ENCODE results near the gene MOK.
"Not testable (repeated sequence)": the region's sequence is repeated elsewhere in the genome, so short reads cannot be mapped to it uniquely, and the experiment has no call there.

The MOK gene

DNA sequence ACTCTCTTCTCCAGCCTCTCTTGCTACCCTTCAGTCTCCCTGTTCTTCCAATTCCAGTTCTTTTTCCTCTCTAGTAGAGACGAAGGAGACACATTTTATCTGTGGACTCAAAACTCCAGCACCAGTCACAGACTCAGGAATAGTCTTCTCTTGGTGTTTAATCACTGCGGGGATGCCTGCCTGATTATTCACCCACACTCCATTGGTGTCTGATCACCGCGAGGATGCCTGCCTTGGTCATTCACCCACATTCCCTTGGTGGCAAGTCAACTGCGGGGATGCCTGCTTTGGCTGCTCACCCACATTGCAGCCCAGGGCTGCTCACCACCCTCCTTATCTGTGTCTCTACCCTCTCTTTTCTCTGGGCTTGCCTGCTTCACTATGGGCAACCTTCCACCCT lies 64.5 kb downstream of the MOK start:
- not testable (repeated sequence) for DNase-seq

DNA sequence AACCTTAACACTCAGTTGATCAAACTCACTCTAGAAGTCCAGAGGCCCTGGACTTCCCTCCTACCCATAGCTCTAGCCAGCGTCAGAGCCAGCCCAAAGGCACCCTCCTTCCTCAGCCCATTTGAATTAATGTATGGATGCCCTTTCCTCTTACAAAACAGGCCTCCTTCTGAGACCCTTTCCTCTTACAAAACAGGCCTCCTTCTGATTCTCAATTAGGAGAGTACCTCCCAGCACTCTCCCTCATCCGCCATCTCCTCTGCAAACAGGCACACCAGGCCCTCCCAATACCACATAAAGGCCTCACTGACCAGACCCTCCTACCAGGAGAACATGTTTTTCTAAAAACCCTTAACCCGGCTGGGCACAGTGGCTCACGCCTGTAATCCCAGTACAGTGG lies 65.7 kb downstream of the MOK start:
- DNase-seq: no peak

DNA sequence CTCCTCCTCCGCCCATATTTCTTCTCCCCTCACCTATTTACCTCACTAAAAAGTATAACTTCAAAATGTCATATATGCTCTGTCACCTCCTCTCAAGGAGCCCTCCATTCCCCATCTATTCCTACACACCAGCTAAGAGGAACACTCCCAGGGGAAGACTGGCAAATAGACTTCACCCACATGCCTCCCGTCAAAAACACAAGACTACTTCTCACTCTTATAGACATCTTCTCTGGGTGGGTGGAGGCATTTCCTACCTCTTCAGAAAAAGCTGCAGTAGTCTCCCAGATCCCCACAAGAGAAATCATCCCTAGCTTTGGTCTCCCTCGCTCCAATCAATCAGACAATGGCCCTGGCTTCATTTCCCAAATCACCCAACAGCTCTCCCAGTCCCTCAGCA lies 66.2 kb downstream of the MOK start:
- DNase-seq: no peak

DNA sequence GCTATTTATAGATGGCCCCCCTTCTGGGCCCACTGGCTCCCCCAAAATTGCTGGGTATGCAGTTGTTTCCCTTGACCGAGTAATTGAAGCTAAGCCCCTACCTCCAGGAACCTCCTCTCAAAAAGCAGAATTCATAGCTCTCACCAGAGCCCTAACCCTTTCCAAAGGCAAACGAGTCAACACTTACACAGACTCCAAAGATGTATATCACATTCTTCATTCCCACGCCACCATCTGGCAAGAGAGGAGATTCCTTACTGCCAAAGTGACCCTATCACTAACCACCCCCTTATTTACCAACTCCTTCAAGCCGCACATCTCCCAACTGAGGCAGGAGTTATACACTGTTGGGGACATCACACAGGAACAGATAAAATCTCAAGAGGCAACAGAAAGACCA lies 66.8 kb downstream of the MOK start:
- DNase-seq: no peak

DNA sequence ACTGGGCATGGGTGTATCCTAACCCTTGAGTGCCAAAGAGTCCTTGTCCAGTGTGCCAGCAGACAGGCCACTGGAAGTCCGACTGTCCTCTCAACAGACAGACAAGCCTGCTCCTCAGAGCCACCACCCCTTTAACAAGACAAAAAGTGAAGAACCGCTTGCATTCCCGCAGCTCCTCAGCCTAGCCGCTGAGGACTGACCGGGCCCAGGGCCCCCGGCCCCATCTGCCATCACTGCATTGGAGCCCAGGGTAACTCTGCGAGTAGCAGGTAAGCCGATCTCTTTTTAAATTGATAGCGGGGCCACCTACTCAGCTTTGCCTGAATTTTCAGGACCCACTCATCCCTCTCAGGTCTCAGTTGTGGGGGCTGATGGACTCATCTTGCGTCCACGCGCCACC lies 68.9 kb downstream of the MOK start:
- DNase-seq: no peak

DNA sequence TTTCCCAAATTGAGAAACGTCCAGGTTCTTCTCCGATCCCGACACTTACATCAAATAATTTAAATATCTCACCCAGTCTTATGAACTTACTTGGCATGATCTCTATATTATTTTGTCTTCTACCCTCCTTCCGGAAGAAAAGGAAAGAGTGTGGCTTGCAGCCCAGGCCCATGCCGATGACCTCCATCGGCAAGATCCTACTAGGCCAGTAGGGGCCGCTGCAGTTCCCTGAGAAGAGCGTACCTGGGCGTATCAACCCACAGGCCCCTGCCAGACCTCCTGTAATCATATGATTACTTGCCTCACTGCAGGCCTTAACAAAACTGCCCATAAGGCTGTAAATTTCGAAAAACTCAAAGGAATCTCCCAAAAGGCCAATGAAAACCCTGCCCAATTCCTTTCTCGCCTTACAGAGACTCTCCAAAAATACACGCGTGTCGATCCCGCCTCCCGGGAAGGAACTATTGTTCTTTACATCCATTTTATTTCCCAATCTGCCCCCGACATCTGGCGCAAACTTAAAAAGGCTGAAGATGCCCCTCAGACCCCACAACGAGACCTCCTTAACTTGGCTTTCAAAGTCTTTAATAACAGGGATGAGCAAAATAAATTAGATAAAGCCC lies 69.6 kb downstream of the MOK start:
- DNase-seq: peak; percentile 30 to 65

DNA sequence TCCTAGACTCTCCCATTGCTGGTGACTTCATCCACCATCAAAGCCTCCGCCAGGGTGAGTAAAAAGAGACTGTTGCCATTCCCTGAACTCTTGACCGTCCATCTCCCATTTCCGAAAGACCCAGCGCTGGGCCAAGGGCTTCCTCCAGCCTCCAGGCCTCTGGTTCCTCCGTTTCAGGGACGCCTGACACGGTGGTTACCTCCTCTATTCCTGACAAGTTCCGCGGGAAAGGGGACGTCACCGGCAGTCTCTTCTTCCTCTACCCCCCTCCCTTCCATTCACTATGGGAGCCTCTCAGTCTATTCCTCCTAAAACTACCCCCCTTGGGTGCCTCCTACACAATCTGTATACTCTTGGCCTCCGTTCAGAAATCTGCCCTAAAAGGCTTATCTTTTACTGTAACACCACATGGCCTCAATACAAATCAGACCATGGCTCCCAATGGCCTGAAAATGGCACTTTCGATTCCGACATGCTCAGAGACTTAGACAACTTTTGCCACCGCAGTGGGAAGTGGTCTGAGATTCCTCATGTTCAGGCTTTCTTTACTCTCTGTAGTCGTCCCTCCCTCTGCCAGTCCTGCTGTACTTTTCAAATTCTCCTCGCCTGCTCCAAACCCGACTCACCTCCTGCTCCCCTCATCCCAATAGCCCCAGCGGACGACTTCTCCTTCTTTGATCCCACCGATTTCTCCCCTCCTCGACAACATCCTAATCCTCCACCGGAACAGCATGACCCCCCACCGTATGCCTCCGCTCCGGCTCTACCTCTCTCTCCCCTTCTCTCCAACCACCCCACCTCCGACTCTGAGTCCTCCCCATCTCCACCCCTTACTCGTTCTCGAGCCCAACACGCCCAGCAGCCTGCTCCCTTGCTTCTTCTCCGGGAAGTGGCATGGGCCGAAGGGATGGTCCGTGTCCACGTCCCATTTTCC lies 70.4 kb downstream of the MOK start:
- DNase-seq: no peak

DNA sequence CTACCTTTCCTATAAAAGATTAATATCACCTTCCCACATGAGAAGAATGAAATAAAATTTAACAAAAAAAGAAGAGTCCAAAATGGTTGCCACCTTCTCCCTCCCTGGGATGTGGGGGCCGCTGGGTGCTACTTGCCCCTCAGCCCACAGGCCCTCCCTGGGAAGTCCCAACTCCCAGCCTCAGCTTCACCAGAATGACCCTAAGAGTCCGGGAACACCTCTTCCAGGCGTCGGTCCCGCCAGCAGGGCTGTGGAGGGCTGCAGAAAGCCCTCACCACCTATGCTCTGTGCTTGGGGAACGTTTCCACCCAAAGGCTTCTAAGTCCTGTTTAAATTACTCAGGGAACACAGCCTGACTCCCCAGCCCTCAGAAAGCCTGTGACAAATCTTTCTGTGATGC lies 71.9 kb downstream of the MOK start:
- no peak for DNase-seq

DNA sequence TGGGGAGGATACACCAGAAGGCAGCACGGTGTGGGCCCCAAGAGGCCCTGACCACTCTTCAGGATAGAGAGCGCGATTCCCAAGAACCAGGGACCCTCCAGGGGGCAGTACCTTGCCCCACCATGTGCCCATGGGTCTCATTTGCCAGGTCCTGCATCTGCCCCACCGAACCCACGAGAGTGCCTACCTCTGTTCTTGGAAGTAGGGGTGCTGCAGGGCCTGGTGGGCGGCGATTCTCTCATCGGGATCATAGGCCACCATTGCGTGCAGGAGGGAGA lies 72.7 kb downstream of the MOK start:
- no peak for DNase-seq

DNA sequence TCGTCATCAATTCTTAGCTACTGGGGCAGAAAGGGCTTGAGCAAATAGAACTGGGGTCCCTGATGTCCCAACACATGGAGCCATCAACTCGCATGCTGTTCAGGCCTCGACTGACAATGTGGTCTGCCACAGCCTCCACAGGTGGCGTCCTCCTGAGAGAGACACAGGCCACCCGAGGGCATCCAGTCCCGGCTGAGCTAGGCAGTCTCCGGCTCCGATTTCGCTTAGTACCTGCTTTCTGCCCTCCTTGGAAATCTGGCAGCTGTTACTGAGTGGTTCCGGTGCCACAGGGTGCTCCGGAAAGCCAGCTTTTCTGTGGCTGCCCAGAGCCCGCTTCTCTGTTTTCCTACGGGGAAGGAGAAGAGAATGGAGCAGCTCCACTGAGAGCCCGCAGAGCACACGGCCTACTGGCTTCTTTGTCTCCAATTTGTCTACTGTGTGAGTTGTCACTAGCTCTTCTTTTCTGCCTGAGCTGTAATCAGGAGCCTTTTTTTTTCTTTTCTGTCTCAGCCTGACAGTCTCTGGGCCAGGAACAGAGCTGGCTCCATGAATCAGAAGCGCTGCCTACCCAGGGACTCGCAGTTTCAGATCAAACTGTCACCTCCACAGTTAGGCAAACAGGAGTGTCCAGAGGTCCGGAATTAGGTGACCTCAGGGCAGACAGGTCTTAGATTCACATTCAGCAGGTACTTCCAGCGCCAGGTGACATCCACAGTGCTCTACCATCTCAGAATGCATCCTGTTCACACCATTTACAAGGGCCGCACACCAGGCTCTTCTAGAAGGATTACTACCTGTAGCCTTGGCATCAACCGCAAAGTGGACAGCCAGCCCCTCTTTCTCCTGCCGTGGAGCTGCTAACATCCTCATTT lies 73.3 kb downstream of the MOK start:
- DNase-seq: no peak

DNA sequence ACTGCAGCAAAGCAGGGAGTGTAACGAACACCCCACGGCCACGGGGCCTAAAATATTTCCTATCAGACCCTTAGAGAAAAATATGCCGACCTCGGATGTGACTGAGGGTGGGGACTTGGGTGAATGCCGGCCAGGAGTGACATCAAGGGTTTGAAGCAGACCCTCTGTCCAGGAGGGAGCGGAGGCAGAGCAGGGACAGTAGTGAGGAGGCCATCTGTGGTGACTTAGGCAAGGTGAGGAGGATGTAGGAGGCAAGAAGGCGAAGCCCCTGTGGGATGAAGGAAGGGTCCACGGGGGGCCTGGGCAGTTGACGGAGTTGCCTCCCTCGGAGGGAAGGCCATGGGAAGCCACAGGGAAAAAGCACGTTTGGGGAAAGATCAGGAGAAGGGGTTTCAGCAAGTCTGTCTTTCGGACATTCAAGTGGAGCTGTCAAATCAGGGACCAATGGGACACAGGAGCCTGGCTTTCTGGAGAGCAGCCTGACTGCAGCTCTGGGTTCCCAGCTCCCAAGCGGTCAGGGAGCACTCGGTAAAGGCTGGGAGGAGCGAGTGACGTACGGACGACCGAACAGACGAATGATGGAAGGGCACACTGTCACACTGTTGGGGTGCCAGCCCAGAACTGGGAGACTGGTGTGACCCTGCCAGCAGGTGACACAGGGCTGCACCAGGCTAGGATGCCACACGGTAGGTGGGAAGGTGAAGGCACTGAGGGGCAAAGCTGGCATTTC lies 74.3 kb downstream of the MOK start:
- no peak for DNase-seq

DNA sequence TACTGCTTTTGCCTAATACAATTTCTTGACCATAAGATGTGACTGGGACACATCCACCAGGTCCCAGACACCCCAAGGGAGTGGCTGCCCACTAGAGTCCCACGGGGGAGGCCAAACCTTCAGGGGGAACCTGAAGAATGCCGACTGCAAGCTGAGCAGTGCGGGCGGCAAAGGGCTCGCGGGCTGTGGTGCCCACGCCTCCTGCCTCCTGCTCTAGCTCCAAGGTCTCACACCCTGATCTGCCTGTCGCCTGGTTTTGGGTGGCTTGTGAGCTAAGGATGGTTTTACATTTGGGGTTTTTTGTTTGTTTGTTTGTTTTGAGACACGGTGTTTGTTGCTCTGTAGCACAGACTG lies 75.2 kb downstream of the MOK start:
- DNase-seq: no peak

DNA sequence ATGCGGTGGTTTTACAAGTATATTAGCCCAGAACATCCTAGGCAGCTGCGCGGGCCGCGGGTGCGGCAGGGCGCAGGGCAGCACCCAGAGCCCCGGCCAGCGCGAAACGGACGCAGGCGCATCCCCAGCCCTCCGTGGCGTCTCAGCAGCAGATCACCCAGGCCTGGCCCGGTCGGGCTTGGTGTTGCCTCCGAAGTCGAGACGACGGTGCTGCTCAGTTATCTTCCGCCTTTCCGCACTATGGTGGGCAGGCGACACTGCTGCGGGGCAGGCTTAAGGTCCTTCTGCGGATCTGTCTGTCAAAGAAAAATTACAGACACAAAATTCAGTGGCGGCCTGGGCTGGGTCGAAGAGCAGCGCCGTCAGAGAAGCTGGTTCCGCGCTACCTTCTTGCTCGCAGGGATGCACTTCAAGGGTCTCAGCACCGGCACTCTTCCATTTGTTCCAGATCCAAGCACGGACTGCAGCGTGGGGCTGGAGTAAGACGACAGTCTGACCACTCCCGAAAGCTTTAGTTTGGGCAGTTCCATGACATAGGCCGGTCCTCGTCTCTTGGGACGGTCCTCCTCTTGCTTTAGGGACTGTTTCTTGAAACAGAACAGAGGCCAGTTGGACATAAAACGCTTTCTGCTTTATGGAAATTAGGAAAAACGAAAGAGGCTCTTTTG lies 75.8 kb downstream of the MOK start:
- DNase-seq: no peak

DNA sequence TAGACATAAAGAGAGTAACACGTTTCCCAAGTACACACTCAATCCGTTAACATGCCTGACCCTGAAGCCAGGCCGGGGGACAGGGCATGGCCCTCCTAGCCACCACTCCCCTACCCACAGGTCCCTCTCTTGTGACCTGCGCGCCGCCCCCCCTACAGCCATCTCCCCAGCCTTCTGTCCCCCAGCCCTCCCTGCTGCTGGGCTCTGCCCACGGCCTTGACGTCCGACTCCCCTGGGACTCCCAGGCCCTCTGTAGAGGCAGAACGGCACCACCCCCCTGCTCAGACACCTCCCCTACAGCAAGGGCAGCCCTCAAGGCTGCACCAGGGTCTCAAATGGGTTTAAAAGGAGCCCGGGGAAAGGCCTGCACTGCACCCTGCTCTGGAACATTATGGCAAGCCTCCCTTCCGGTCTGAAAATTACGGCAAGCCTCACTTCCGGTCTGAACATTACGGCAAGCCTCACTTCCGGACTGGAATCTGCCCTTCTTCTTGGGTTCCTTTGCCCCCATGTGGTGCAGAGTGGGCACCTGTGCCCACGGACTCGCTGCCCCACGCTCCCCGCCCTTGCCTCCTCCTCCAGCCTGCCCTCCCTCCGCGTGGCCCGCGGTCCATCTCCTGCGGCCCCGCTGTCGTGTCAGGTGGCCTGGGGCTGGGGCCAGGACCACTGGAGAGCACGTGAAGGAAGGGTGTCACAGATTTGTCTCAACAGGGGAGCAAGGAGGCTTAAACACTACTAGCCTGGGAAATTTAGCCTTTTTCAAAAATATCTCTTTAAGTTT lies 77.6 kb downstream of the MOK start:
- DNase-seq: no peak

DNA sequence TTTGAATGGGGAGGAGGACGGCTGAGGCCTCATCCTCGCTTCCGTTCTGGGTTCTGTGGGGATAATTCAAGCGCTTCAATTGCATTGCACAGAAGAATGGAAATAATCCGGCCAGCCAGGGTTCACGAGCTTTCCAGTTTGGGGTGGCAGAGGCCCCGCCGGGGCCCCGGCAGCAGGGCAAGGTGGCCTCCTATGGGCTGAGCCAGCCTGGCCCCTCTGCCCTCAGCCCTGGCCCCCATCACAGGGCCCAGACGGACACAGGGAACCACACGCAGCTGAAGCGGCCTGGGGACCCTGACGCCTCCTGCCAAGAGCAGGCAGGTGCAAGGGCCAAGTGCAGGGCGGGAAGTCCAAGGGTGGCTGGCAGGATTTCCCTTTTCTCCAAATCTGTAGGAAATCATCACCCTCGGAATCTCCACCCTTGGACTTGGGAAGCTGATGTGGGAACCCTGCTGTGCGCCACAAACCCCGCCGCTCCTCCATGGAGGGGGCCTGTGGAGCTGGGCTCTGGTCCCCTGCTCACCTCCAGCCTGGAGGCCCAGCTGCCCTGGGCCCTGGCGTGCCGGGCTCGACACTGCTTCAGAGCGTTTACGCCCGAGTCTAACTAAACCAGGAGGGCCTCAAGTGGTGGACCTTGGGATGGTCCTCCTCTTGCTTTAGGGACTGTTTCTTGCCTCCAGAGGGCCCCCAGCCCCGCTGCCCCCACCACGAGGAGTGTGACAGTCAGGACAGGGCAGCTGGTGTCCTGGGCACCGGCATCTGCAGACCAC lies 78.4 kb downstream of the MOK start:
- DNase-seq: no peak

DNA sequence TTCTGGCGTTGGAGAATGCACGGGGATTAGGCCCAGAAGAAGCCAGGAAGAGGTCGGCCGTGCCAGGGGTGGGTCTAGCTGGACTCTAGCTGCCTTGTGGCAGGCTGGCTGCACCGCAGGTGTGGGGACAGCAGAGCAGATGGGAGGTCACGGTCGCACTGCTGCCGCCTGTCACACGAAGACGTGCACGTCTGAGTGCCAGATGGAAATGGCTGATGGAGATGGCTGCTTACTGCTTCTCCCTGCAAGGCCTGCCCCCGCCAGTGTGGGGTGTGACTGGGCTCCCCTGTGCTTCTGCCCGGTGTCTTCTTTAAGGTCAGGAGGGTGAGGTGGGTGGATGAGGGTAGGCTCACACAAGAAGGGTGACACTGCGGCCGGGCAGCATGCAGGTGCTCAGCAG lies 79.0 kb downstream of the MOK start:
- DNase-seq: no peak

DNA sequence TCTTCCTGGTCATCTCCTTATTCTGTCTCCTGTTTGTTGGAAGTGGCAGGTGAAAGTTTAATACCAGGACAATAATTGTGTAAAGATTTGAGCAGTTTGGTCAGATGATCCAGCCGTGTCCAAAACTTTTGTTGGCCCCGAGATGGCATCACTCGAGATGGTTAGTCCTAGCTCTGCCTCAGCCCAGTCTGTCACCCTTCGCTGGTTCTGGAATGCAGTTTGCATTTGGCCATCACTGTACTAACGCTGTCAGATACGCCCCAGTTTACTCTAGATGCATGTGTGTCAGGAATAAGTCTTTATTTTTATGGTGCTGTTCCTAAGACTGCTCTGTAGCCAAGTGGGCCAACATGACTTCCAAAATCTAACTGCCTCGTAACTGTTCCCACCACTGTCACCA lies 79.6 kb downstream of the MOK start:
- DNase-seq: no peak

DNA sequence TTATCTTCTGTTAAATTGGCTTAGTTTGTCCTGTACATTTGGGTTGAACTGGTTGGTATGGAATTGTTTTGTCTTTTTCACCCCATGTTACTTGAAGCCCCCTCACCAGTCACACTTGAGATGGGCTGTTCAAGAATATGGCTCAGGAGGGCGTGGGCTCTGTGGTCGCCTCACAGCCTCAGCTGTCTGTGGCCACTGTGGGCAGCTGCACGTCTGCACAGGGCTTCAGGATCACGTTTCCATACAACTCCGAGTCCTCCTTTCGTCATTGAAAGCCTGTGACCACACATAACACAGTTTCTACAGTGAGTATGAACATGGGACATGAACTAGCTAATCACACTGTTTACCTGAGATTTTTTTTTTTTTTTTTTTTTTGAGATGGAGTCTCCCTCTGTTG lies 81.3 kb downstream of the MOK start:
- no peak for DNase-seq

DNA sequence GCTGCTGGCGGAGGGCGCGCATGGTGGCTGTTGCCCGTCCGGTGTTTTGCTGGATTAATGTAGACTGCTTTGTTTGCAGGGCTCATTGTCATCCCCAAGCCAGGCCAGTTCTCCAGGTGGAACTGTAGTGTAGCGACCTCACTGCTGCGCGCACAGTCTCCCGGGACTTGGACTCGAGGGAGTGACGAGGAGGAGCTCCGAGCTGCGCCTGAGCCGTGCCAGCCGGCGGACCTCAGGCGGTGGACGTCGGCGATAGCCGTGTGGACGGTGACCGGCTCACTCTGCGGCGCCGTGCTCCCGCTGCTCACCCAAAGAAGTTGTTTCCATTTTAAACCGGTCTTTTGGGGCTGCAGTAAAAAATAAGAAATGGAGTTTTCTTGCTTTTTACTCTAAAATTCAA lies 82.2 kb downstream of the MOK start:
- no peak for DNase-seq

DNA sequence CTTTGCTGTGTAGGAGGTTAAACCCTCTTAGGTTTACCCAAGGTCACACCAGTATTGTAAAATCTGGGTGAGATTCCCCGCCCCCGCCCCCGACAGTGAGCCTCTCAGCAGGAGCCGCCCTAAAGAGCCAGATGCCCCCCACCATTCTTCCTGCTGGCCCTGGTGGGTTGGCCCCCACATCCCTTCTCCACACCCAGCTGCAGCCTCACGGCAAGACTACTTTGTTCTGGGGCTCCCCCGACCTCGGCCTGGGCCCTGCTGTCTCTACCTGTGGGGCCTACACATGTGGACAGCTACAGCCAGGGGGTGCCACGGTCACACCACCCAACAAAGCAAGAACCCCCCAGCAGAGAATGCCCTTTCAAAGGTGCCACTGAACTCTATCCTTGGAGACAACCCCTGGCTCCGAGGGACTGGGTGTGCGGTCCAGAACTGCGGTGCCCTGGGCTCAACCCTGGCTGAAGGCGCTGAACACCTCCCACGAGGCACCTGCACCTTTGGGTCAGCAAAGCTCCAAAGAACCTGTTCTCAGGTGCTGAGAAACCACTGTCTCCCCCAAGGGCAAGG lies 82.9 kb downstream of the MOK start:
- DNase-seq: no peak

DNA sequence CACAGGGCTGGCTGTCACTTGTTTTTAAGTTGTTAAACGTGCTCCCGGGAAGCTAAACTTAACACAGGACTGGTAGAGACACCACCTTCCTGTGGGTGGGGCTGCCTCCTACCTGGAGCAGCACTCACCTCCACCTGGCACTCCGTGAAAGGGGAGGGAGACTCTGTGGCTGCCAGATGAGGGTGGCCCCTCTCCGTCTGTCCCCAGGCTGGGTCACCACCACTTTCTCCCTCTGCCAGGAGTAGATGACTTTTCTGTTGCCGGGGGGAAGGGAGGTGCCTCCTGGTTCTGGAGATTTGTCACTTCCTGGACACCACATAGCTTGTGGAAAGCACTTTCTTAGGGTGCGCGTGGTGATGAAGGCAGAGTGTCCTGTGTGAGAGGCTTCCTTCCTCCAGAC lies 83.9 kb downstream of the MOK start:
- no peak for DNase-seq
